Activated T-cell treated with anti-CD3 and anti-CD28 coated beads for 24 hours (primary cell): ENCODE measurements around the gene HSD11B1L.
"Not testable (repeated sequence)": the region's sequence is repeated elsewhere in the genome, so short reads cannot be mapped to it uniquely, and the experiment has no call there.

Source experiments
- DNase-seq: peaks from one replicate; pipeline ENCODE4 v3.0.0-alpha.2; 2020; ENCODE audit warnings: low read depth

The HSD11B1L gene

DNA sequence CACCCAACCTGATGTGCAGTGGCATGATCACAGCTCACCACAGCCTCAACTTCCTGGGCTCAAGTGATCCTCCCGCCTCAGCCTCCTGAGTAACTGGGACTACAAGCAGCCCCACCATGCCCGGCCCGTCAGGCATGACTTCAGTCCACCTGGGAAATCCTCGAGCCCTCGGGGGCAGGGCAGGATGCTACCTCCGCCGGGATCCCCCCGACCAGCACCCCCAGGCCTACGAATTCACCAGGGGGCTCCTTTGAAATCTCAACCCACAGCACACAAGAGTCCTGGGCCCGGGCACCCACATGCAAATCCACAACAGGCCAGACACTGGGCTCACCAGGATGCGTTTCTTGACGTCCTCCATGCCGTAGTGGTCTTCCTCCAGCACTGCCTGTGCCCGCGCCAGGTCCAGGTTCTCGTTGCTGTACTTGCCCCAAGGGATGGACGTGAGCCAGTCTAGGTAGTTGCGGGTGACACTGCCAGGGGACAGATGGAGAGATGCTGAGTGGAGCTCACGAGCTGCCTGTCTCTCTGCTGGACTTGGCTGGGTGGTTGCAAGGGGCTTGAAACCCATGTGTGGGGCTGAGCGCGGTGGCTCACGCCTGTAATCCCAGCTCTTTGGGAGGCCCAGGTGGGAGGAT is 19.7 kb downstream of the HSD11B1L start:
- no peak for DNase-seq

DNA sequence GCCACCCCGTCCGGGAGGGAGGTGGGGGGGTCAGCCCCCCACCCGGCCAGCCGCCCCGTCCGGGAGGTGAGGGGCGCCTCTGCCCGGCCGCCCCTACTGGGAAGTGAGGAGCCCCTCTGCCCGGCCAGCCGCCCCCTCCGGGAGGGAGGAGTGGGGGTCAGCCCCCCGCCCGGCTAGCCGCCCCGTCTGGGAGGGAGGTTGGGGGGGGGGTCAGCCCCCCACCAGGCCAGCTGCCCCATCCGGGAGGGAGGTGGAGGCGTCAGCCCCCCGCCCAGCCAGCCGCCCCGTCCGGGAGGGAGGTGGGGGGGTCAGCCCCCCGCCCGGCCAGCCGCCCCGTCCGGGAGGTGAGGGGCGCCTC is 21.2 kb downstream of the HSD11B1L start:
- DNase-seq, result not testable (repeated sequence)

DNA sequence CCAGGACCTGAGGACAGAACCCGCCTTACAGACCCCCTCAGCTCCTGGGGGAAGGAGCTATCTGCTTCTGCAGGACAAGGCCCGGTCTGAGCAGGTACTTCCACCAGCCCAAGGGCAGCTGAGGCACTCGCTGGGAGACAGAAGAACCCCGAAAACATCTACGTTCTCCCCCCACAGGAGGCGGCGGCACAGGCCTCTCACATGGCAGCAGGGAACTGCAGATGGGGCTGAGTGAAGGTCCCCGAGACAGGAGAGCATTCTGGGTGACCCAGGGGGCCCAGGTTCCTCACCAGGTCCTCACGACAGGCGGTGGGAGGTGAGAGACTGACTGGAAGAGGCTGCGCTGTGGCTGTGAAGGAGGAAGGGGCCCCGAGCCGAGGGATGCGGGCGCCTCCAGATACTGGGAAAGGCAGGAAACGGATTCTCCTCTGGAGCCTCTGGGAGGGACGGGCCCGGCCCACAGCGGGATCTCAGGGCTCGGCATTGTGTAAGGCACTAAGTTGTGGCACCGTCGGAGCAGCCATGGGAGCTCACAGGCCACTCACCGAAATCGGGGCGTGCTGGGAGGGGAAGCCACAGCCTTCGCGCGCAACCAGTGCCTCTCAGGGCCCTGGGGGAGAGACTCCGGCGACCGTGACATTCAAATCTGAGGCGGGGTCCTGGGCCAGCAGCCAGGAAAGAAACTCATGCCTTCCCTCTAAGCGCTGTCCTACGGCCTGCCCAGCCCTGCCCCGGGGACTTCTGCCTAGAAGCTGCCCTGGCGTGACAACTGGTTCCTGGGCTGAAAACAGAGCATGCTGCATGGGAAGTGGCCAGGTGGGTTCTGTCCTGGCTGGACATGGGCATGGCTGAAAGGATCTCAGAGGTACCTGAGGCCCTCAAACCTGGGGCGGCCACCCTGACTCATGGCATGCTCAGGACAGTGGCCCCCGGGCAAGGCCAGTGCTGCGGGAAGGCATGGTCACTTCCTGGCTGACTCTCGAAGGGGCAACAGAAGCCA is 23.3 kb downstream of the HSD11B1L start:
- no peak for DNase-seq

DNA sequence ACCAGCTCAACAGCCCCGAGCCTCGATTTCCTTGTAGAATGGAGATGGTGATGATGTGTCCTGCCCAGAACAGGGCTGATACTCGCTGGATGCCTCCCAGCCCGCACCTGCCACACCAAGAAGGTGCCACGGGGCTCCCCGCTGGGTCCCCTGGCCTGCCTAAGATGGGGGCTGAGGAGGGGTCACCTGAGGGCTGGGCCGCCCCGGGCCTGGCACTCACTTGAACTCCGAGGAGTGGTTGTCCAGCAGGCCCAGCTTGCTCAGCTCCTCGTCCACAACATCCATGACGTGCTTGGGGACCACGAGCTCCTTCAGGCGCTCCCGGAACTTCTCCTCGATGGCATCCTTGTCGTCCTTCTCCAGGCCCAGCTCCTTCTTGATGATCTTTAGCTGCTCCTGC is 24.7 kb downstream of the HSD11B1L start:
- no peak for DNase-seq

DNA sequence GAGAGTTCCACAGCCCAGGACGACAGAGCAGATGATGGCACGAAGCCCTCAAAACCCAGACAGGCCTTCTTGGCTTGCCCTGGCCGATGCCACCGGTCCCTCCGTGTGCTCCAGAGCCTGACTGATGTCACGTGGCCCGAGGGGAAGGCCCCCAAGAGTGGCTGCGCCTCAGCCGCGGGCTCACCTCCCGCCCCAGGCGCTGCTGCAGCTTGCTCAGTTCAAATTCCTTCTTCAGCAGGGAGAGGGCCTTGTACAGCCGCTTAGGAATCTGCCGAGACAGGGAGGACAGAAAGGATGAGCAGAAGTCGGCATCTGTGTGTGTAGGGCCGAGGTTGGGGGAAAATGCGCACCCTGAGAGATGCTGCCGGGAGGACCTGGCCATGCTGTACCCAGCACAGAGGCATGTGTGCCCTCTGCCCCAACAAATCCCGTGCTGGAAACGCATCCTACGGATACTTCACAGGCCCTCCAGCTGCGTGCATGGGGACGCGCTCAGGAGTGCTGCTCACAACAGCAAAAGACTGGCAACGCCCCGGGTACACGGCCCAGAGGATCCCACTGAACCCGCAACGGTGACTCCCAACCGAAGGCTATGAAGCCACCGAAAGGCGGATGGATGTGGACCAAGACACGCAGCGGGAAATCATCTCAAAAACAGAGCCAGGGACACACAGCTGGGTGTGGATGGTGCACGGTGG is 26.2 kb downstream of the HSD11B1L start:
- DNase-seq, result no peak

DNA sequence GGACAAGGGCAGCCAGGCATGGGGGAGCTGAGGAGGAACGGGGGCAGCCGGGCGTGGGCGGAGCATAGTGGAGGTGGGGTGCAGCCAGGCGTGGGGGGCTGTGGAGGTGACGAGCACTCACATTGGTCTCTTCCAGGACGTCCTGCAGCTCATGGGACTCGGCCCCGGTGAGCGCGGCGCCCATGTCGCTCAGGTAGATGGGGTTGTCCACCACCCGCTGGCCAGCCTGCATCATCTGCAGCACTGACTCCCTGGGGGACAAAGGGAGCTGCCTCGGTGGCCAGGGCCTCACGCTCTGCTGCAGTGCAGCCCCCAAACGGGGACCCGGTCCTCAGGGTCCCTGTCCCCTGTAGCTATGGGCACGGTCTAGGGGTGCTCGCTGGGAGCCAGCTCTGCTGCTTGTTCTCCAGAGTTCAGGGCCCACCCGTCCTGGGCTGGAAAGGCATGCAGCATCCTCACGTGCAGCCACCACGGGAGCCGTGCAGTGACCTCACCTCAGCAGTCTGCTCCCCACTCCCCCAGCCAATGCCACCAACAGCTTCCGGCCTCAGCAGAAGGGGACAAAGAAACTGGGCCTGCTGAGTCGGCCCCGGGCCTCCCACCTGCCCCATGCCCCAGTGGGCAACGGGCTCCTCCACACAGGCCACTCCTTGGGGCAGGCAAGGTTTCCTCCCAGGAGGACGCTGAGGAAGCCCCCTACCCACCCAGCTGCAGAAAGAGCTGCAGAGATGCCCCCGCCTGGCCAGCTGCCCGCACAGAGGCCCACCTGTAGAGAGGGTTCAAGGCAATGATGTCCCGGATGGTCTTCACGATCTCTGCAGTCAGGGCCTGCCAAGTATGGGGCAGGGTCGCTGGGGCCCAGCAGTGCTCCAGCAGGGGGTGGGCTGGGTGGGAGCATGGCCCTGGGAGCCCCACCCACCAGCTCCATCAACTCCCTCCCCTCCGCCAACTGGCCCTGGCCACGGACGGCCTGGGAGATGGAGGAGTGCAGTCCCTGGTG is 27.0 kb downstream of the HSD11B1L start:
- DNase-seq, result no peak

DNA sequence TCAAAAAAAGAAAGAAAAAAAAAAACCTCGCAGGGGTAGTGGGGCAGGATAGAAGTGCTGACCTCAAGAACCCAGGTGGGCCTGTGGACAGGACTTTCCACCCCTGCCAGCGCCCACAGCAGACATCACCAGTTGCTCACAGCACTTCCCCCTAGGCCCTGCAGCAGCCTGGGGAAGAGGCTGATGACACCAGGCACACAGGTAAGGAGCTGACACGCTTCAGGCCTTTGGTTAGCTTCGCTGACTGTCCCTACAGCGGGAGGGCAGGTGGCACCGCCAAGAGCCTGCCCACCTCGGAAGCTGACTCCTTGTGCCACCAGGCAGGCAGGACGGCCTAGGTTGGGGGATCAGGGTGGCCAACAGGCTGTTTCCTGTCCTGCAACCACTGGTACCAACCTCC is 30.2 kb downstream of the HSD11B1L start:
- DNase-seq, result no peak

DNA sequence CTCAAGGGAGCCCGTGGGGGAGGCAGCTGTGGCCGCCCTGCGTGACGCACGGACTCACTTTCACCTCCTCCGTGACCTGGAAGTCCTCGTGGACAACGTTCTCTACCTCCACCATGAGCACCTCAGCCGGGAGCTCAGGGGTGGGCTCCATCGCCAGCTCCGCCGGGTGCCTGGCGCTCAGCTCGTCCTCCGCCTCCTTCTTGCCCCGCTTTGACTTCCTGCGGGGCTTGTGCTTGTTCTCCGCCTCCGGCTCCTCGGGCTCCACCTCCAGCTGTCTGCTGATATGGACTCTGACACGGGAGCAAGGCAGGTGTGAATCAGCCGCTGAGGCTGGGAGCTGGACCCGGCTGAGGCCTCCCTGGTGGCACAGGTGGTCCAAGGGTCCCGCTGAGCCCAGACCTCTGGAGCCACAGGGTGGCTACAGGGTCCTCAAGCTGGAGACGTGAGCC is 30.9 kb downstream of the HSD11B1L start:
- DNase-seq, result no peak

DNA sequence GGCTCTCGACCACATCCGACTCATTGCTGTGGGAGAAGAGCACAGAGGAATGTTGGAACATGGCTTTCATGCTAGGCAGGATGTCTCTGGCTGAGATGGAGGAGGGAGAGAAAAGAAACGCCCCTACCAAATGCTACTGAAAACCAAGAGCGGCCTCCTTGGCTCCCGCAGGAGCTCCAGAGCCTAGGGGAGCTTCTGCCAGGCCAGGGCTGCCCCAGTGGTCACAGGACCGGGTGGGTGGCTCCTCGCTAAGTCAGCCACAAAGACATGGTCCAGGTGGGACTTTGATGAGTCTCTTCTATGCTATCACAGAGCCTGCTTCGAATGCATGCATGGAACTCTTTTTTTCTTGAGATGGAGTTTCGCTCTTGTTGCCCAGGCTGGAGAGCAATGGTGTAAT is 32.4 kb downstream of the HSD11B1L start:
- no peak for DNase-seq

DNA sequence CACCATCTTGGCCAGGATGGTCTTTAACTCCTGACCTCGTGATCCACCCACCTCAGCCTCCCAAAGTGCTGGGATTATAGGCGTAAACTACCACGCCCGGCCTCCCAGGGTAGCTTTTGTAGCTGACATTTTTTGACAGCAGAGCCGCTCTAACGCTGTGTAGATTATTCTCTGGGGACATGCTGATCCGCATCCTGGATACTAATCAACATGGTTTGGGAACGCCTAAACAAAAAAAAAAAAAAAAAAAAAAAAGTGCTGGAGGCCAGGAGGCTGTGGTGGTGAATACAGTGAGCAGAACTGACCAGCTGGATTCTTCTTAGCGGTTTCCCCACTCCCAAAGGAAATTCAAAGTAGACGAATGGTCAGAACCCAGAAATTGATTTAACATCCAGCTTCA is 34.0 kb downstream of the HSD11B1L start:
- no peak for DNase-seq

DNA sequence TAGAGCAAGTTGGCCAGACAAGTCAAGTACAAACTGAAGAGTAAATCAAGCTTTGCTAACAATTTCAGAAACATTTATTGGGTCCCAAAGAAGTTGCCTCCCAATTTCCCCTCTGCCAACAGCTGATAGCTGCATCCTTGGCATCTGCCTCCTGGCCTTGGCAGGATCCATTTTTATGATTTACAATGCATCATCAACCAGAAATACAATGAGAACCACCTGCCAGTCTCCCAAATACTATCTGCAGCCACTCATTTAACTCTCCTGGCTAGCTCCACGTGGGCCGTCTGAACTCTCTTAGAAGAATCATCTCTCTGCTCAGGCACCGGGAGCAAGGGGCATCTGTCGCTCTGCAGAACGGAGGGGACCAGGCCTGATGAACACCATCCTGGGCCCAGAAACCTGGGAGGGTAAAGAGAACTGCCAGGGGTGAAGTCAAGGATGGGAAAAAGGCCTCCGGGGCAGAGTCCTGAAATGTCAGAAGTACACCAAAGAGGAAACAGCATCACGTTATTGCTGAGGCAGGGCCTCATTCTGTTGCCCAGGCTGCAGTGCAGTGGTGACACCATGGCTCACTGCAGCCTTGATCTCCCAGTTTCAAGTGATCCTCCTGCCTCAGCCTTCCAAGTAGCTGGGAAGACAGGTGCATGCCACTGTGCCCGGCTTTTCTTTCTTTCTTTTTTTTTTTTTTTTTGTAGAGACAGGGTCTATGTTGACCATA is 36.5 kb downstream of the HSD11B1L start:
- DNase-seq, result no peak

DNA sequence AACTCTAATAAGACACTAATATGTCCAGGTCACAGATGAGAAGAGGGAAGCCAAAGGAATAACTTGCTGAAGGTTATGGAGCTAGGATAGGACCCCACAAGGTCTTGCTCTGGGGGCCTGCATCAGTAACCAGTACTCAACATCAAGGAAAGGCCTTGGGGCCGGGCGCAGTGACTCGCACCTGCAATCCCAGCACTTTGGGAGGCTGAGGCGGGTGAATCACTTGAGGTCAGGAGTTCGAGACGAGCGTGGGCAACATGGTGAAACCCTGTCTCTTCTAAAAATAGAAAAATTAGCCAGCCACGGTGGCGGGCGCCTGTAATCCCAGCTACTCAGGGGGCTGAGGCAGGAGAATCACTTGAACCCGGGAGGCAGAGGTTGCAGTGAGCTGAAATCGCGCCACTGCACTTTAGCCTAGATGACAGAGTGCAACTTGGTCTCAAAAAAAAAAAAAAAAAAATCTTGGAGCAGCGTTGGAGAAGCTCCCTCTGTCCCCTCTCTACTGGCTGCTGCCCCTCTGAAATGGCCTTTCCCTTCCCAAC is 37.3 kb downstream of the HSD11B1L start:
- peak; percentile 46 for DNase-seq

DNA sequence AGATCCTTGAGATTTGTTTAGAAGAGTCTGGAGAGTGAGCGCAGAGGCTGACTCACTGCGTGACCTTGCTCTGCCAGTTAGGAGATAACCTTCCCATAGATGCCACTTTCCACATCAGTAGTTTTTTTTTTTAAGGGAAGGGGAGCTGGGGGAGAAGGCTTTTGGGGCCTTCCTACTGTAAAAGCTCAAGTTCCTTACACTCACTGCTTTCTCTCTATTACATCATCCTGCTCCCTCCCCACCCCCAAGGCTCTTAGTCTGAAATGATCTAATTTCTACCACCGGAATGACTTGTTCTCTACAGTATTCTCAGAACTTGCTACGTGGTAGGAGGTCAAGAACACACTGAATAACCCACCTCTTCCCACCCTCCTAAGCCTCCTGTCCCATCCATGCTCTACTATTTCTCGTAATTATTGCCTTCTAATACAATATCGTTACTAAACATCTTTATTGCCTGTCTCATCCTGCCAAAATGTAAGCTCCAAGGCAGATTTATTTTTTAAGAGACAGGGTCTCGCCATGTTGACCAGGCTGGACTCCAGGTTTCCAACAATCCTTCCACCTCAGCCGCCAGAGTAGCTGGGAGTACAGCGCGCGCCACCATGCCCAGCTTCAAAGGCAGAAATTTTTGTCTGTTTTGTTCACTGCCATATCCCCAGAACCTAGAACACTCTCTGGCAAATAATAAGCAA is 37.9 kb downstream of the HSD11B1L start:
- peak; percentile 56 for DNase-seq

DNA sequence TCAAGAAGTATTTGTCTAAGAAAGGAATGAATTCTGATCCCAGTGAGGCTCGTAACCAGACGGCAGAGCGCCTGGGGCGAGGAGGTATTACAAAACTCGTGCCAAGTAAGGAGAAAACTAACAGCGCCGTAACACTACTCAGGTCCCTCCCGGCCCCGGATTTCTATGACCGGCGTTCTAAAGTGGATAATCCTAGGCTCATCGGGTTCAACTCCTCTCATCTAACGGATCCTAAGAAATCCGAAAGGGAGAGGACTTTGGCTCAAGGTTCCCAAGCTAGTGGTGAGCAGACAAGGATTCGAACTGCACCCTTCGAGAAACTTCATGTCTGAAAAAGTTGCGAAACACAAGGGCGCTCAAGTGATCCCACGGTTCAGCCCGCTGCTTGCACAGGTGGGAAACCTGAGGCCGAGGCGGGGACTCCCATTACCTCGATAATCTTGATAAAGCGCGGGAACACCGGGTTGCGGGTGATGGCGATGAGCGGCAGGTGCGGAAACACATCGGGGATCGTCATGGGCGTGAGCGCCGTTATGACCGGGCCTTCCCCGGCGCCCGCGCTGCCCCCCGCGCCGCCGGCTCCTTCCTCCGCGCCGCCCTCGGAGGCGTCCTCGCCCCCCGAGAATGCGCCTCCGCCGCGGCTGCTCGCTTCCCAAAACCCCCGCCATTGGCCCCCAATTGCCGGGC is 38.6 kb downstream of the HSD11B1L start:
- DNase-seq, result no peak

DNA sequence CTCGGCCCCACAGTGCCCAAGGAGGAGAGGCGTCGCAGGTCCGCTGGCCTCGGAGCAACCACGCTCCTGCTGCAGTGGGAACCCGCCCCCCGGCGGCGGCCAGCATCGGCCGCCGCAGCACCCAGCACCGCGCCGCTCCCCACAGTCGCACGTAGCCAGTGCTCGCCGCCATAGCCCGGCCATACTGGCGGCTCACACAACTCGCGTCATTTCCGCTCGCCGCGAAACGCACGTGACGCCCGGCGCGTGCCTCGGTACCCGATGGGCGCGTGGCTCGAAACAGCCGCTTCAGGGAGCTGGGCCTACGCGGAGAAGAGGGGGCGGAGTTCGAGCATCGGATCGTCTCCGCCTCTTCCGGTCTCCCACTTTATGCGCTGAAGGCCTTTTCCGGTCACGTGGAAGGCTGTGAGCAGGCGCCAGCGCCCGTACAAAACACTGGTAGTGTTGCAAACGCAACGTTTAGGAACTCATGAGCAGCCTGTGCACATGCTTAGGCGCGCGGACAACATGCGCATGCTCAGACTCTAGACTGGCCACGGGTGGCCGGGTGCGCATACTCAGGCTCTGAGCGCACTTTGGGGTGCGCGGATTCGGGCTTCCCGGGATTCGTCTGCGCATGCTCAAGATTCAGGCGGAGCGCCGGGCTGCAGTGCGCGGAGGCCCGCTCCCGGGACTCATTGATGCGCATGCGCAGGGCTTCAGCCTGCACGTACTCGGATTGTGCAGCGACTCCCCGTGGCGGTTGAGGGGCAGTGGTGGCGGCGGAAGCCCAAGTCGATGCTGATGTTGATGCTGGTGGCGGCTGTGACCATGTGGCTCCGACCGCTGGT is 39.3 kb downstream of the HSD11B1L start, which contains the start of the genes CATSPERD and LONP1:
CATSPERD (plus strand) TSS at position 677 of the 830 bp plus-strand sequence; CDS start at position 778, 101 bp downstream.
LONP1 (minus strand) TSS at position 186 of the 830 bp plus-strand sequence; CDS start at position 172, 14 bp downstream.
- peak; percentile 97 for DNase-seq

DNA sequence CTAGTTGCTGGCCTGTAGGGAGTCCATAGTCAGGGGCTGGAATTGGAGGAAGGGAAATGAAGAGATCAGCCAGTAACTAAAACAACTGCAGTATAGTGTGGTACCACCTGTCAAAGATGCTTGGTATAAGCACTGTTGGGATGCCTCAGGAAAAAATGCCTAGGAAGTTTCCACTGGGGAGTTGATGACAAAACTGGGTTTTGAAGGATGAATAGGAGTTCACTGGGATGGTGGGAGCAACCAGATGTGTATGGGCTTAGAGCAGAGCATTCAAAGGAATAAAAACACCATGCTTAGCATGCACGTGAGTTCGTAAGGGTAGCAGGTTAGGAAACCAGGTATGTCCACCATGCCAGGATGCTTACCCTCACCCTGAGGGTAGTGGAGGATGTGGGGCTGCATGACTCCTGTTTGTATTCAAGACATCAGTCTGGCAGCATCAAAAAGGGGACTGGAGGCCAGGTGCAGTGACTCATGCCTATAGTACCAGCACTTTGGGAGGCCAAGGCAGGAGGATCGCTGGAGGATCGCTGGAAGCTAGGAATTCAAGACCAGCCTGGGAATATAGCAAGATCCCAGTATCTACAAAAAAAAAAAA is 46.7 kb downstream of the HSD11B1L start:
- no peak for DNase-seq

DNA sequence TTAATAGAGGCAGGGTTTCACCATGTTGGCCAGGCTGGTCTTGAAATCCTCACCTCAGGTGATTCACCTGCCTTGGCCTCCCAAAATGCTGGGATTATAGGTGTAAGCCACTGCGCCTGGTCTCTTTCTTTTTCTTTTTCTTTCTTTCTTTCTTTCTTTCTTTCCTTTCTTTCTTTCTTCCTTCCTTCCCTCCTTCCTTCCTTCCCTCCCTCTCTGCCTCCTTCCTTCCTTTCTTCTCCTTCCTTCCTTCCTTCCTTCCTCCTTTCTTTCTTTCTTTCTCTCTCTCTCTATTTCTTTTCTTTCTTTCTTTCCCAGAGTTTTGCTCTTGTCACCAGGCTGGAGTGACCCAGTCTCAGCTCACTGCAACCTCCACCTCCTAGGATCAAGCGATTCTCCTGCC is 52.3 kb downstream of the HSD11B1L start:
- DNase-seq, result not testable (repeated sequence)
